Uterus (tissue), 4 donors: ENCODE data around the gene IL31. TPM values are rescaled to one million over a fixed set of nuclear protein-coding genes. Genes with fewer than 3 reads are reported as not detected.

Experiments
- DNase-seq, 2 donors: peaks; one replicate each; pipeline ENCODE4 v3.0.0-alpha.2; 2019 to 2020
- H3K27ac ChIP-seq, 2 donors: fragments of 200-600 bp; sonication (generic); 1 replicate in 1 of 2; 2 replicates in 1 of 2; pipeline ENCODE4 v1.5.1; 2016 to 2018
- H3K27me3 ChIP-seq, 2 donors: fragments of 200-600 bp; sonication (generic); one replicate each; pipeline ENCODE4 v1.5.1; 2018 to 2019; ENCODE audit warnings: control low read depth in 1 of 2
- H3K36me3 ChIP-seq, 2 donors: fragments of 200-600 bp; sonication (generic); one replicate each; pipeline ENCODE4 v1.5.1; 2019; ENCODE audit warnings: control low read depth in 1 of 2
- H3K4me1 ChIP-seq, 2 donors: fragments of 200-600 bp; sonication (generic); one replicate each; pipeline ENCODE4 v1.5.1; 2018 to 2019; ENCODE audit warnings: control low read depth in 1 of 2
- H3K4me3 ChIP-seq, 2 donors: fragments of 200-600 bp; sonication (generic); 1 replicate in 1 of 2; 2 replicates in 1 of 2; pipeline ENCODE4 v1.5.1; 2018 to 2019; ENCODE audit warnings: mild to moderate bottlenecking in 1 of 2
- H3K9me3 ChIP-seq, 2 donors: fragments of 200-600 bp; sonication (generic); one replicate each; pipeline ENCODE4 v1.5.1; 2019; ENCODE audit warnings: control low read depth in 1 of 2
- POLR2A ChIP-seq, 2 donors: fragments of 450-650 bp; IDR thresholded peaks; one replicate each; pipeline ENCODE4 v1.6.1; 2016; ENCODE audit warnings: antibody characterized with exemption in 2 of 2, mild to moderate bottlenecking in 1 of 2, moderate library complexity in 1 of 2
- intact Hi-C: fragments of 100-400 bp; cut with DNase I; formaldehyde crosslinking; loops from one replicate; pipeline ENCODE4 v1.15.1; 2023; ENCODE audit warnings: low total_unique reads
- total RNA-seq, 4 donors: library from RNA; depleted of rRNA in 3 of 4; stranded (reverse); fragments of >200 nt in 3 of 4; gene quantifications; one replicate each; pipeline versions ENCODE4 v1.1.0 to v1.2.4, GENCODE V29; 2014 to 2023
- TF ChIP-seq, protein P1 (sequence below), 4 experiments: fragments of 200-600 bp in 2 of 4; fragments of 450-650 bp in 2 of 4; sonication (generic) in 2 of 4; IDR thresholded peaks; one replicate each; pipeline ENCODE4 v1.5.1; 2016 to 2019; ENCODE audit warnings: antibody characterized with exemption in 4 of 4, mild to moderate bottlenecking in 2 of 4, moderate library complexity in 1 of 4
- donor health status: DM: yes; HTN: yes; CAD: no.

The IL31 gene
- total RNA-seq, 4 donors from 2014 or later, result not detected

DNA sequence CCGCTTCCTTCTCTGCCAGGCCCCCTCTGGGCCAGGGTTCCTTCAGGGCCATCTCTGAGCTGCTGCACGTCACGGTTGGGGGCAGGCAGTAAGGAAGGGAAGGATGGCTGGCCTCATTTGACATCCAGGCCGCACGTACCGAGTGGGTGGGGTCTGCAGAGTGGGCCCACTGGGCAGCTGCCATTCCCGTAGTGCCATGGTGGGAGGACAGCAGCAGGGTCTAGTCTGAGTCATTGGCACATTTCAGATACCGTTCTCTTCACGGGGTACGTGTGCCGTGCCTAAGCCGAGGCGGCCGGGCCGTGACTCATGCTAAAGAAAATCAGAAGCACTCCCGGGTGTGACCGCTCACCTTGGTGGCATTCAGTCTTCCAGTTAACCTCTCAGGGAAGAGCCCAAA is 43.9 kb downstream of the IL31 start:
- no peak for DNase-seq
- Histone ChIP-seq H3K4me1 (no peaks in the 10 kb centered on the region), H3K4me3 (no peak overlapping the region), H3K27ac (no peak overlapping the region), H3K9me3 (no peaks in the 10 kb centered on the region), H3K27me3 (no peaks in the 10 kb centered on the region), H3K36me3 (no peaks in the 10 kb centered on the region)
- intact Hi-C loops, result no loop called here
- TF ChIP-seq, protein P1, sequence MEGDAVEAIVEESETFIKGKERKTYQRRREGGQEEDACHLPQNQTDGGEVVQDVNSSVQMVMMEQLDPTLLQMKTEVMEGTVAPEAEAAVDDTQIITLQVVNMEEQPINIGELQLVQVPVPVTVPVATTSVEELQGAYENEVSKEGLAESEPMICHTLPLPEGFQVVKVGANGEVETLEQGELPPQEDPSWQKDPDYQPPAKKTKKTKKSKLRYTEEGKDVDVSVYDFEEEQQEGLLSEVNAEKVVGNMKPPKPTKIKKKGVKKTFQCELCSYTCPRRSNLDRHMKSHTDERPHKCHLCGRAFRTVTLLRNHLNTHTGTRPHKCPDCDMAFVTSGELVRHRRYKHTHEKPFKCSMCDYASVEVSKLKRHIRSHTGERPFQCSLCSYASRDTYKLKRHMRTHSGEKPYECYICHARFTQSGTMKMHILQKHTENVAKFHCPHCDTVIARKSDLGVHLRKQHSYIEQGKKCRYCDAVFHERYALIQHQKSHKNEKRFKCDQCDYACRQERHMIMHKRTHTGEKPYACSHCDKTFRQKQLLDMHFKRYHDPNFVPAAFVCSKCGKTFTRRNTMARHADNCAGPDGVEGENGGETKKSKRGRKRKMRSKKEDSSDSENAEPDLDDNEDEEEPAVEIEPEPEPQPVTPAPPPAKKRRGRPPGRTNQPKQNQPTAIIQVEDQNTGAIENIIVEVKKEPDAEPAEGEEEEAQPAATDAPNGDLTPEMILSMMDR (IDR thresholded peaks at IDR 0.05), result no peak
- no peak for TF ChIP-seq POLR2A (IDR thresholded peaks at IDR 0.05)

DNA sequence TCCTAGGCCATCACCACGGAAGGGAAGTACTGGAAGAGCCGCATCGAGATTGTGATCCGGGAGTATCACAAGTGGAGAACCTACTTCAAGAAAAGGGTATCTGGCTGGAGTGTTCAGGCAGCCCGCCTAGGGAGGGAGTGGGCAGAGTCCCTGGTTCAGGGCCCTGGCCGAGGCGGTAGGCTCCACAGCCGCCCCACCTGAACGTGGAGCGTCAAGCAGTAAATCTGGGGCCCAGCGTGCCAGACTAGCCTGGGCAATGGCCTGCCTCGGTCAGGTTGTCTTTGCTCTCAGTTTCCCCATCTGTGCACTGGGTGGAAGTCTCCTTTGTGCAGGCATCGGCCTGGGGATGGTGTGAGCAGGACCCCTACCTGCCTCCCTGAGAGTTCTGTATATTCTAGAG is 44.9 kb downstream of the IL31 start:
- no peak overlapping the region for H3K27ac ChIP-seq
- no peaks in the 10 kb centered on the region for H3K9me3 ChIP-seq
- no peaks in the 10 kb centered on the region for H3K36me3 ChIP-seq
- intact Hi-C loops, result no loop called here
- H3K27me3 ChIP-seq, result no peaks in the 10 kb centered on the region
- no peak overlapping the region for H3K4me3 ChIP-seq
- no peaks in the 10 kb centered on the region for H3K4me1 ChIP-seq
- no peak for DNase-seq
- no peak for TF ChIP-seq POLR2A (IDR thresholded peaks at IDR 0.05)
- TF ChIP-seq, protein P1 (IDR thresholded peaks at IDR 0.05), result no peak

DNA sequence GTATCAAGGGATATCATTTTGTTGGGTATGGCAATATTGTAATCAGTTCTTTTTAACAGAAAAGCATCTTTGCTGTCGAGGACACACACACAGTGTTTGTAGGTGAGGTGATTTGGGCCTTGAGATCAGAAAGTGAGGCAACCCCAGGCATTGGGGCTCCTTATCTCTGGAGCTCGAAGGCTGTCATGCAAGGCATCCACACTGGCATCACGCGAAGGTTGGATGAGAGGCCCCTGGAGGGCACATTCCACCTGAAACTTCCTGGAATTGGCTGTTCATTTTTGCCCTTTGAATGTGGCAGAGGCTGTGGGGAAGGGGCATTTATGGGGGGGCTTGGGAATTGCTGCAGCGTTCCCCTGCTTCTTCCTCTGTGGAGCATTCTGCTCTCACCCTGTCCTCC is 45.5 kb downstream of the IL31 start:
- Histone ChIP-seq H3K27ac (no peak overlapping the region), H3K36me3 (no peaks in the 10 kb centered on the region), H3K4me1 (peaks cover 0 to 4% of the 10 kb centered on the region in 2 donors), H3K4me3 (no peak overlapping the region), H3K27me3 (no peaks in the 10 kb centered on the region), H3K9me3 (no peaks in the 10 kb centered on the region)
- intact Hi-C loops, result no loop called here
- no peak for TF ChIP-seq POLR2A (IDR thresholded peaks at IDR 0.05)
- TF ChIP-seq, protein P1 (IDR thresholded peaks at IDR 0.05), result no peak
- no peak for DNase-seq

DNA sequence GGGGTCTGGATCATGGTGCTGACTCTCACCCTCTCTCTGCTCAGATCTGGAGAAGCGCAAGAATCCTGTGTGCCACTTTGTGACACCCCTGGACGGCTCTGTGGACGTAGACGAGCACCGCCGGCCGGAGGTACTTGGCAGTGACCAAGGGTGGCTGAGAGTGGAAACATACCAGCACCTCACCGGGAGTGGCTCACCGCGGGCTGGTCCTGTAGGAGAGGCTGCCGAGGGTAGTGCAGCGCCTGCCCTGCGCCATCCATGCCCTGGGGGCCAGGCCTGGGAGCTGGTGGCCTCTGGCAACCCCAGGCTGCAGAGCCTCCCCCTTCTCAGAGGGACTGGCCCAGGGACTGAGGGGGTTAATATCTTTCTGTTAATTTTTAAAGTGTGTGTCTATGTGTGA is 46.2 kb downstream of the IL31 start:
- Histone ChIP-seq H3K36me3 (no peaks in the 10 kb centered on the region), H3K27ac (no peak overlapping the region)
- intact Hi-C loops, result no loop called here

DNA sequence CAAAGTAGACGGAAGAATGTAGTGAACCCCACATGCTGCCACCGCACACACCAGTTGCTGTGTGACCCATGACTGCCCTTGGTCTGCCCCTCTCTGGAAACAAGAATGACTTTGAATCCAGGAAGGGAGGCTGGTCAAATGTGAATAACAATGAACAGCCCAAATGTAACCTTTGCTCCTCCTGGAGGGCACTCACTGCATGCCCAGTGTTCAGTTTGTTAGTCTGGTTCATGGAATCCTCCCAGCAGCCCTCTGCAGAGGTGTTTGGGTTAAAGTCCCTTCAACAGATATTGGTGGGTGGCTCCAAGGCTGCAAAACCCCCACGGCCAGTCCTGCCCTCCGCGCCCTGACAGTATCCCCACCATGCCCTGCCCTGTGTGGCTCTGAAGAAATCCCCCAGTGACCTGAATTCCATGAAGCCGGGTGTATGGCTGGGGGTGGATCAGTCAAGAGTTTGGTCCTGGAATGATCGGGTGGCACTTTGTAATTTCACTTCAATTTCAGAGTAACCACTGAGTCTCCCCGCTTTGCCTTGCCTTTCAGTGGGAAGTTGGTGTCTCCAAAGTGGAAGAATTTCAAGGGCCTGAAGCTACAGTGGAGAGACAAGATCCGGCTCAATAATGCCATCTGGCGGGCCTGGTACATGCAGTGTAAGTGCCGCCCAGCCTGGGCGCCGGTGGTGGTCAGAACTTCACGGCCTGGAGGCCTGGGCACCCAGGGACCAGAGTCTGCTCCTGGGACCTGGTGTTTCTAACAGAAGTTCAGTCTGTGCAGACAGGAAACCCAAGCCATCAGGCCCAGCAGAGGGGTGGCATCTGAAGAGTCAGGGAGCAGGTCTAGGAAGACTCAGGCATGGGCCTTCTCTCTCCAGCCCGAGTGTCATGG is 47.1 kb downstream of the IL31 start:
- no peaks in the 10 kb centered on the region for H3K9me3 ChIP-seq
- no peak overlapping the region for H3K4me3 ChIP-seq
- intact Hi-C loops, result no loop called here
- H3K27me3 ChIP-seq, result no peaks in the 10 kb centered on the region
- H3K27ac ChIP-seq, result no peak overlapping the region
- DNase-seq, result no peak
- H3K36me3 ChIP-seq, result no peaks in the 10 kb centered on the region
- TF ChIP-seq, protein P1 (IDR thresholded peaks at IDR 0.05), result no peak
- no peak for TF ChIP-seq POLR2A (IDR thresholded peaks at IDR 0.05)
- peaks cover 0 to 15% of the 10 kb centered on the region in 2 donors for H3K4me1 ChIP-seq

More for the DNA sequence above, 46.2 kb downstream of the IL31 start:
- Histone ChIP-seq H3K27me3 (no peaks in the 10 kb centered on the region), H3K4me1 (peaks cover 0 to 10% of the 10 kb centered on the region in 2 donors), H3K9me3 (no peaks in the 10 kb centered on the region), H3K4me3 (no peak overlapping the region)
- DNase-seq, result no peak
- TF ChIP-seq, protein P1 (IDR thresholded peaks at IDR 0.05), result no peak
- no peak for TF ChIP-seq POLR2A (IDR thresholded peaks at IDR 0.05)
